SK-N-SH (cell line): ENCODE measurements around the gene PTPRJ. TPM values are rescaled to one million over a fixed set of nuclear protein-coding genes. Genes with fewer than 3 reads are reported as not detected.

Source experiments
- CTCF ChIA-PET: fragments of 300-600, 350-600 bp; formaldehyde crosslinking; extraction: SDS; loops from one replicate; lab custom pipeline; 2021; lab: Yijun Ruan, JAX
- POLR2A ChIA-PET: fragments of 350-600 bp; sonication (Branson Sonifier 250); formaldehyde crosslinking; extraction: SDS; loops from one replicate; lab custom pipeline; 2020; ENCODE audit warnings: antibody characterized with exemption, inconsistent platforms; lab: Yijun Ruan, JAX
- DNase-seq: peaks from one replicate; pipeline ENCODE4 v3.0.0; 2012
- H2AFZ ChIP-seq: fragments of 200-600 bp; sonication (generic); 2 replicates; pipeline ENCODE4 v1.8.1; 2016; ENCODE audit warnings: antibody characterized with exemption, mild to moderate bottlenecking, low read depth
- H3F3A ChIP-seq: fragments of 200-600 bp; sonication (generic); replicated peaks from 2 replicates; pipeline ENCODE3; 2016; ENCODE audit warnings: antibody characterized with exemption, mild to moderate bottlenecking; ENCODE audit not compliant: insufficient read depth
- H3K27ac ChIP-seq, 2 experiments: fragments of 200-500 bp in 1 of 2; fragments of 200-600 bp in 1 of 2; sonication (Bioruptor generic) in 1 of 2; sonication (generic), shearing (Covaris generic) in 1 of 2; 2 replicates each; pipeline versions ENCODE4 v1.5.1 to v1.6.1; 2014 to 2016; ENCODE audit warnings: low read depth in 2 of 2, inconsistent platforms in 1 of 2, low read length in 1 of 2, mild to moderate bottlenecking in 1 of 2, mixed read lengths in 1 of 2
- H3K27me3 ChIP-seq: fragments of 200-600 bp; sonication (generic), shearing (Covaris generic); 2 replicates; pipeline ENCODE4 v1.6.1; 2016; ENCODE audit warnings: mixed run types; ENCODE audit not compliant: insufficient read depth
- H3K36me3 ChIP-seq, 2 experiments: fragments of 200-500 bp in 1 of 2; fragments of 200-600 bp in 1 of 2; sonication (Bioruptor generic) in 1 of 2; sonication (generic) in 1 of 2; replicated peaks in 1 of 2; 2 replicates each; pipeline versions ENCODE3 to v1.5.1; 2014 to 2016; ENCODE audit warnings: low read length in 1 of 2, mild to moderate bottlenecking in 1 of 2; ENCODE audit not compliant: insufficient read depth in 2 of 2, control insufficient read depth in 1 of 2
- H3K4me1 ChIP-seq, 2 experiments: fragments of 200-500 bp in 1 of 2; fragments of 200-600 bp in 1 of 2; sonication (Bioruptor generic) in 1 of 2; sonication (generic), shearing (Covaris generic) in 1 of 2; 2 replicates each; pipeline versions ENCODE4 v1.5.1 to v1.6.1; 2014 to 2016; ENCODE audit warnings: low read depth in 1 of 2, low read length in 1 of 2, mixed run types in 1 of 2; ENCODE audit not compliant: insufficient read depth in 2 of 2, control insufficient read depth in 1 of 2
- H3K4me2 ChIP-seq: fragments of 200-600 bp; sonication (generic), shearing (Covaris generic); 2 replicates; pipeline ENCODE4 v1.6.1; 2017; ENCODE audit warnings: mixed run types
- H3K4me3 ChIP-seq, 2 experiments: fragments of 200-500 bp in 1 of 2; fragments of 200-600 bp in 1 of 2; sonication (Bioruptor generic) in 1 of 2; sonication (generic), shearing (Covaris generic) in 1 of 2; 2 replicates each; pipeline versions ENCODE4 v1.5.1 to v1.8.1; 2014 to 2016; ENCODE audit warnings: low read depth in 2 of 2, inconsistent platforms in 1 of 2, low read length in 1 of 2, mild to moderate bottlenecking in 1 of 2, mixed read lengths in 1 of 2, moderate library complexity in 1 of 2
- H3K79me2 ChIP-seq: fragments of 200-600 bp; sonication (generic); 2 replicates; pipeline ENCODE4 v1.8.1; 2017; ENCODE audit warnings: mild to moderate bottlenecking; ENCODE audit not compliant: insufficient read depth
- H3K9ac ChIP-seq: fragments of 200-600 bp; sonication (generic); 2 replicates; pipeline ENCODE4 v1.6.1; 2017; ENCODE audit warnings: mixed run types
- H3K9me2 ChIP-seq: fragments of 200-600 bp; sonication (generic); 2 replicates; pipeline ENCODE4 v1.6.1; 2017; ENCODE audit warnings: mixed run types
- H3K9me3 ChIP-seq: fragments of 200-600 bp; sonication (generic); 2 replicates; pipeline ENCODE4 v1.6.1; 2017; ENCODE audit warnings: mixed run types, mild to moderate bottlenecking, moderate library complexity
- H4K20me1 ChIP-seq: fragments of 200-600 bp; sonication (generic); 2 replicates; pipeline ENCODE4 v1.6.1; 2017; ENCODE audit warnings: mild to moderate bottlenecking, mixed run types; ENCODE audit not compliant: insufficient read depth
- ELF1 ChIP-seq: IDR thresholded peaks from 2 replicates; pipeline ENCODE4 v1.4.0; 2012
- MEF2A ChIP-seq: IDR thresholded peaks from 2 replicates; pipeline ENCODE4 v1.4.0; 2012; ENCODE audit warnings: low read depth, borderline replicate concordance
- NRF1 ChIP-seq: IDR thresholded peaks from 2 replicates; pipeline ENCODE4 v1.6.1; 2012; ENCODE audit warnings: low read depth, mild to moderate bottlenecking, low read length
- RAD21 ChIP-seq: IDR thresholded peaks from 2 replicates; pipeline ENCODE4 v1.6.1; 2012; ENCODE audit warnings: mild to moderate bottlenecking, low read length
- SMC3 ChIP-seq: IDR thresholded peaks from 2 replicates; pipeline ENCODE4 v1.6.1; 2012; ENCODE audit warnings: low read depth, low read length, improper control_type of control experiment
- TAF1 ChIP-seq: IDR thresholded peaks from 2 replicates; pipeline ENCODE4 v1.6.1; 2012; ENCODE audit warnings: low read depth, mild to moderate bottlenecking, low read length, moderate library complexity, borderline replicate concordance
- TCF12 ChIP-seq: IDR thresholded peaks from 2 replicates; pipeline ENCODE4 v1.4.0; 2012
- TEAD4 ChIP-seq: IDR thresholded peaks from 2 replicates; pipeline ENCODE4 v1.4.0; 2012; ENCODE audit warnings: mild to moderate bottlenecking, borderline replicate concordance; ENCODE audit not compliant: insufficient read depth
- WGBS: methylation state at CpG from one replicate; pipeline ENCODE4 v1.1.6; 2017; ENCODE audit warnings: low lambda C conversion rate; 5-methylcytosine and 5-hydroxymethylcytosine counted together
- polyA plus RNA-seq, 3 experiments: library from polyadenylated mRNA; depleted of rRNA; stranded (reverse); fragments of >200 nt; gene quantifications; 2 replicates each; pipeline ENCODE4 v1.2.3, GENCODE V29; 2012
- TF ChIP-seq, protein P1 (sequence below): fragments of 150-350 bp; IDR thresholded peaks from 2 replicates; pipeline ENCODE4 v1.6.1; 2017; ENCODE audit warnings: antibody characterized with exemption, low read length, low read depth, borderline replicate concordance
- TF ChIP-seq, protein P2 (sequence below): fragments of 200-600 bp; sonication (generic); IDR thresholded peaks from 2 replicates; pipeline ENCODE4 v1.6.1; 2017; ENCODE audit warnings: antibody characterized with exemption, mild to moderate bottlenecking, moderate library complexity
- TF ChIP-seq, protein P3 (sequence below): IDR thresholded peaks from 2 replicates; pipeline ENCODE4 v1.4.0; 2012; ENCODE audit warnings: low read depth, borderline replicate concordance
- TF ChIP-seq, protein P4 (sequence below): IDR thresholded peaks from 2 replicates; pipeline ENCODE4 v1.4.0; 2012; ENCODE audit warnings: low read depth, borderline replicate concordance

PTPRJ gene
- polyA plus RNA-seq, 1 of the 3 experiments (the other 2 are of a cell fraction): 4.5 TPM

GRCh38 chr11:48043111-48043990 is 63.0 kb downstream of the PTPRJ start:
- Histone ChIP-seq H4K20me1 (0 out of 2 replicates have a peak, but pooled peaks cover 3% of the 10 kb centered on the region), H3K9ac (no peak overlapping the region), H3F3A (no peaks in the 10 kb centered on the region), H3K27ac (no peak overlapping the region), H3K4me3 (no peak overlapping the region)
- no peak for DNase-seq
- TF ChIP-seq, protein P1, sequence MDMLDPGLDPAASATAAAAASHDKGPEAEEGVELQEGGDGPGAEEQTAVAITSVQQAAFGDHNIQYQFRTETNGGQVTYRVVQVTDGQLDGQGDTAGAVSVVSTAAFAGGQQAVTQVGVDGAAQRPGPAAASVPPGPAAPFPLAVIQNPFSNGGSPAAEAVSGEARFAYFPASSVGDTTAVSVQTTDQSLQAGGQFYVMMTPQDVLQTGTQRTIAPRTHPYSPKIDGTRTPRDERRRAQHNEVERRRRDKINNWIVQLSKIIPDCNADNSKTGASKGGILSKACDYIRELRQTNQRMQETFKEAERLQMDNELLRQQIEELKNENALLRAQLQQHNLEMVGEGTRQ: no peak
- TF ChIP-seq SMC3: no peak
- TF ChIP-seq, all 33 proteins: peak for 0
- Histone ChIP-seq H3K27me3 (no peaks in the 10 kb centered on the region), H2AFZ (no peak overlapping the region), H3K36me3 (no peaks in the 10 kb centered on the region), H3K4me1 (no peaks in the 10 kb centered on the region), H3K79me2 (peaks cover 75% of the 10 kb centered on the region), H3K9me3 (no peaks in the 10 kb centered on the region), H3K9me2 (no peaks in the 10 kb centered on the region), H3K4me2 (no peak overlapping the region)
- ChIA-PET CTCF (interaction anchor here (0.8 kb wide), 1 partner anchor 11 kb away, joined by 3 read pairs; no protein-coding TSS in a partner anchor), POLR2A (no interaction called here)
- WGBS: 94% methylated on average over 7 of the region's 8 CpGs

DNA sequence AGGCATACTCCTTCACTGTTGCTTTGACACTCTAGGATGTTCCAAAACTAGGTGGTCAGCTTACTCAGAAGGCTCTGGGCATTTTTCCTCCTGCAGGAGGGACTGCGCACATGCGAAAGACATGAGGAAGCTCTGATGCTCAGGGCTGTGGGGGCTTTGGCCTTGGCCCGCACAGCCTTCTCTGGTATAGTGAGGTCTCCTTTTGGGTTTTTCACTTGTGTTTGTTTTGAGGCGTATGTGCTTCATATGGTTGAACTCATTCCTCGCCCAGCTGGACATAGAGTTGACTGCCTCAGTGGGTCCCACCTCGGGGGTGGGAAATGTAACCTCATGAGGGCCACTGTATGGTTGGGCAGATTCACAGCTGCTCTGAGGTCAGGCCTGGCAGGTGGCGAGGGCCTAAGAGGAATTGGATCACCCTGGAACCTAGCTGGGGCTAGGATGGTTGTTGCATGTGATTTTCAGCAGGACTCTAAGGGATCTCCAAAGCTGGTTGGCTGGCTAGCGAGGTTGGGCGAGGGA is 63.7 kb downstream of the PTPRJ start:
- H3K36me3 ChIP-seq: no peaks in the 10 kb centered on the region
- peaks cover 70% of the 10 kb centered on the region for H3K79me2 ChIP-seq
- 97% methylated on average over 9 of the region's 9 CpGs for WGBS
- ChIA-PET POLR2A (no interaction called here), CTCF (interaction anchor here (0.9 kb wide), 1 partner anchor 65 kb away, joined by 4 read pairs; no protein-coding TSS in a partner anchor)
- peaks cover 2% of the 10 kb centered on the region for H3F3A ChIP-seq
- DNase-seq: no peak
- H3K9me2 ChIP-seq: no peaks in the 10 kb centered on the region
- no peak overlapping the region for H2AFZ ChIP-seq
- no peak overlapping the region for H3K9ac ChIP-seq
- H3K9me3 ChIP-seq: no peaks in the 10 kb centered on the region
- TF ChIP-seq TAF1 (no peak), TEAD4 (no peak), ELF1 (no peak), SMC3 (no peak), MEF2A (no peak), TCF12 (no peak), NRF1 (no peak), RAD21 (no peak)
- TF ChIP-seq, protein P2, sequence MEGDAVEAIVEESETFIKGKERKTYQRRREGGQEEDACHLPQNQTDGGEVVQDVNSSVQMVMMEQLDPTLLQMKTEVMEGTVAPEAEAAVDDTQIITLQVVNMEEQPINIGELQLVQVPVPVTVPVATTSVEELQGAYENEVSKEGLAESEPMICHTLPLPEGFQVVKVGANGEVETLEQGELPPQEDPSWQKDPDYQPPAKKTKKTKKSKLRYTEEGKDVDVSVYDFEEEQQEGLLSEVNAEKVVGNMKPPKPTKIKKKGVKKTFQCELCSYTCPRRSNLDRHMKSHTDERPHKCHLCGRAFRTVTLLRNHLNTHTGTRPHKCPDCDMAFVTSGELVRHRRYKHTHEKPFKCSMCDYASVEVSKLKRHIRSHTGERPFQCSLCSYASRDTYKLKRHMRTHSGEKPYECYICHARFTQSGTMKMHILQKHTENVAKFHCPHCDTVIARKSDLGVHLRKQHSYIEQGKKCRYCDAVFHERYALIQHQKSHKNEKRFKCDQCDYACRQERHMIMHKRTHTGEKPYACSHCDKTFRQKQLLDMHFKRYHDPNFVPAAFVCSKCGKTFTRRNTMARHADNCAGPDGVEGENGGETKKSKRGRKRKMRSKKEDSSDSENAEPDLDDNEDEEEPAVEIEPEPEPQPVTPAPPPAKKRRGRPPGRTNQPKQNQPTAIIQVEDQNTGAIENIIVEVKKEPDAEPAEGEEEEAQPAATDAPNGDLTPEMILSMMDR: no peak
- TF ChIP-seq, protein P3, sequence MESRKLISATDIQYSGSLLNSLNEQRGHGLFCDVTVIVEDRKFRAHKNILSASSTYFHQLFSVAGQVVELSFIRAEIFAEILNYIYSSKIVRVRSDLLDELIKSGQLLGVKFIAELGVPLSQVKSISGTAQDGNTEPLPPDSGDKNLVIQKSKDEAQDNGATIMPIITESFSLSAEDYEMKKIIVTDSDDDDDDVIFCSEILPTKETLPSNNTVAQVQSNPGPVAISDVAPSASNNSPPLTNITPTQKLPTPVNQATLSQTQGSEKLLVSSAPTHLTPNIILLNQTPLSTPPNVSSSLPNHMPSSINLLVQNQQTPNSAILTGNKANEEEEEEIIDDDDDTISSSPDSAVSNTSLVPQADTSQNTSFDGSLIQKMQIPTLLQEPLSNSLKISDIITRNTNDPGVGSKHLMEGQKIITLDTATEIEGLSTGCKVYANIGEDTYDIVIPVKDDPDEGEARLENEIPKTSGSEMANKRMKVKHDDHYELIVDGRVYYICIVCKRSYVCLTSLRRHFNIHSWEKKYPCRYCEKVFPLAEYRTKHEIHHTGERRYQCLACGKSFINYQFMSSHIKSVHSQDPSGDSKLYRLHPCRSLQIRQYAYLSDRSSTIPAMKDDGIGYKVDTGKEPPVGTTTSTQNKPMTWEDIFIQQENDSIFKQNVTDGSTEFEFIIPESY: no peak
- TF ChIP-seq, protein P4, sequence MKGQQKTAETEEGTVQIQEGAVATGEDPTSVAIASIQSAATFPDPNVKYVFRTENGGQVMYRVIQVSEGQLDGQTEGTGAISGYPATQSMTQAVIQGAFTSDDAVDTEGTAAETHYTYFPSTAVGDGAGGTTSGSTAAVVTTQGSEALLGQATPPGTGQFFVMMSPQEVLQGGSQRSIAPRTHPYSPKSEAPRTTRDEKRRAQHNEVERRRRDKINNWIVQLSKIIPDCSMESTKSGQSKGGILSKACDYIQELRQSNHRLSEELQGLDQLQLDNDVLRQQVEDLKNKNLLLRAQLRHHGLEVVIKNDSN: no peak
- no peak overlapping the region for H3K4me3 ChIP-seq
- H3K27ac ChIP-seq: no peak overlapping the region
- H3K27me3 ChIP-seq: no peaks in the 10 kb centered on the region
- H3K4me1 ChIP-seq: peaks cover 0 to 4% of the 10 kb centered on the region in 2 experiments; a peak in 1 of 4 replicates
- no peak overlapping the region for H3K4me2 ChIP-seq
- H4K20me1 ChIP-seq: no peaks in the 10 kb centered on the region
